IPS-20b (cell line): ENCODE measurements around the gene HPCAL1.

Experiments used
- H3K27ac ChIP-seq: one replicate; pipeline ENCODE4 v1.5.1; 2013; ENCODE audit warnings: low read length
- H3K27me3 ChIP-seq: 2 replicates; pipeline ENCODE4 v1.6.1; 2013; ENCODE audit warnings: mild to moderate bottlenecking, low read length, inconsistent platforms; ENCODE audit not compliant: insufficient read depth
- H3K36me3 ChIP-seq: 2 replicates; pipeline ENCODE4 v1.6.1; 2013; ENCODE audit warnings: low read depth, mild to moderate bottlenecking, inconsistent platforms, low read length, moderate library complexity; ENCODE audit not compliant: insufficient read depth
- H3K4me1 ChIP-seq: 2 replicates; pipeline ENCODE4 v1.6.1; 2013; ENCODE audit warnings: mild to moderate bottlenecking, control low read depth, inconsistent platforms, low read length, moderate library complexity; ENCODE audit not compliant: insufficient read depth
- H3K4me3 ChIP-seq: 2 replicates; pipeline ENCODE4 v1.5.1; 2013; ENCODE audit warnings: mild to moderate bottlenecking, low read length, inconsistent platforms
- H3K9ac ChIP-seq: 2 replicates; pipeline ENCODE4 v1.6.1; 2013; ENCODE audit warnings: low read depth, mild to moderate bottlenecking, inconsistent platforms, low read length, moderate library complexity
- H3K9me3 ChIP-seq: 2 replicates; pipeline ENCODE4 v1.6.1; 2013; ENCODE audit warnings: mild to moderate bottlenecking, low read depth, low read length, inconsistent platforms; ENCODE audit not compliant: insufficient read depth

Gene HPCAL1

DNA sequence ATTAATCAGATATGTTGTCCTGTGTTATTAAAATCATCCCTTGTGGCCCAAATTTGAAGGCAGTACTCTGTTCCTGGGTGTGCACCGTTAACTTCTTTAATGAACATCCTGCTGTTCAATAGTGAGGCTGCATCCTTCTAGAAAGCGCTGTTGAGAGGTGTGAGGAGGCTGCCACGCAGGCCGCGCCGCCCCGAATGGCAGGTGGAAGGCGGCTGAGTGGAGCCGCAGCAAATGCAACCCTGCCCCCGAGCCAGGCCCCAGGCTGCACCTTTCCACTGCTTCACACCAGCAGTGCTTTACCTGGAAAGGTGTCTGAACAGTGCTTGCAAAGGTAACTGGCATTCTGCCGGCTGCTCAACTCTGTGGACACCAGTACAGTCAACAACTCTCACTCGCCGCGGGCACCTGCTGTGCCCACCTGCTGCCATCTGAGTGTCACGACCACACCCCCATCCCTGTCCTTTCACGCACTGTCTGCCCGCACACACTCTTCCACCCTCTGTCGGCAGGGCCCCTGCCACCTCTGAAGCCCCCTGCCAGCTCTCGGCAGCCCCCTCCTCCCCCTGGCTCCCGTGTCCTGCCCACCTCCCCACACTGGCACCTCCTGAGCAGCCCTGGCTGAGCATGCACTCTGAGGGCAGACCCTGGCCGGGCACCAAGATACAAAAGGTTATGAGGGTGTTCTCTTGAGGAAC lies 74.5 kb downstream of the HPCAL1 start:
- Histone ChIP-seq H3K27me3 (no peaks in the 10 kb centered on the region), H3K4me3 (no peak overlapping the region), H3K9me3 (no peaks in the 10 kb centered on the region), H3K4me1 (peaks cover 13% of the 10 kb centered on the region; the same call in 1 of the 2 replicates), H3K9ac (no peak overlapping the region), H3K36me3 (no peaks in the 10 kb centered on the region), H3K27ac (no peak overlapping the region)

DNA sequence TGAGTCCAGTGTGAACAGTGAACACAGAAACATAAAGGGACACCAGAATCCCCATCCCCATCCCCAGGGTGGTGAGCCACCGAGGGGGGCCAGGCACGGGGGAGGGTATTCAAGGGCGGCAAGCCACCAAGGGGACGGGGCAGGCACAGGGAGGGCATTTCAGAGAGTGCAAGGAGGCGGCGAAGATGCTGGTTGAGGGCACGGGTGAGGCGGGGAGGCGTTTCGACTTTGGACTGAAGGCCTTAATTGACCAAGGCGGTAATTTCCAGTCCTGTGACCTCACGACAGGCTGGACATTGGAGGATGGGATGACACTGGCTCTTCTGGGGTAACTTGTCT lies 75.0 kb downstream of the HPCAL1 start:
- H3K27ac ChIP-seq = no peak overlapping the region

DNA sequence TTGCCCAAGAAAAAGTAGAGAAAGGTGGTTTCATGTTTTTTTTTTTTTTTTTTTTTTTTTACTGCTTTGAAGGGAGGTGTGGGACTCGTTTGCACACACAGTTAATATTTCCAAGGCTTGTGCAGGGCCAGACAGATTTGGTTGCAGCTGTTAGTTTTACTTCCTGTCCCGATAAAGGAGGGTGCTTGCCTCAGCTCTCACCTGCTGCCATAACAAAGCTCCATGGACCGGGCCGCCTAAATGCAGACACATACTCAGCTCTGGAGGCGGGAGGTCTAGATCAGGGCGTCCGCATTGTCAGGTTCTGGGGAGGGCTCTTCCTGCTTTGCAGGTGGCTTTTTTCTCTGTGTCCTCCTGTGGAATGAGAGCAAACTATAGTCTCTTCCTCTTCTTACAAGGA lies 75.5 kb downstream of the HPCAL1 start:
- no peaks in the 10 kb centered on the region for H3K27me3 ChIP-seq
- H3K9me3 ChIP-seq = no peaks in the 10 kb centered on the region
- no peak overlapping the region for H3K9ac ChIP-seq
- H3K4me3 ChIP-seq = no peak overlapping the region
- H3K36me3 ChIP-seq = no peaks in the 10 kb centered on the region
- H3K4me1 ChIP-seq = peaks cover 18% of the 10 kb centered on the region; the same call in 1 of the 2 replicates
- H3K27ac ChIP-seq = no peak overlapping the region

More for the DNA sequence above, 75.0 kb downstream of the HPCAL1 start:
- Histone ChIP-seq H3K27me3 (no peaks in the 10 kb centered on the region), H3K4me3 (no peak overlapping the region), H3K4me1 (peaks cover 18% of the 10 kb centered on the region; the same call in 1 of the 2 replicates), H3K9me3 (no peaks in the 10 kb centered on the region), H3K36me3 (no peaks in the 10 kb centered on the region), H3K9ac (no peak overlapping the region)

DNA sequence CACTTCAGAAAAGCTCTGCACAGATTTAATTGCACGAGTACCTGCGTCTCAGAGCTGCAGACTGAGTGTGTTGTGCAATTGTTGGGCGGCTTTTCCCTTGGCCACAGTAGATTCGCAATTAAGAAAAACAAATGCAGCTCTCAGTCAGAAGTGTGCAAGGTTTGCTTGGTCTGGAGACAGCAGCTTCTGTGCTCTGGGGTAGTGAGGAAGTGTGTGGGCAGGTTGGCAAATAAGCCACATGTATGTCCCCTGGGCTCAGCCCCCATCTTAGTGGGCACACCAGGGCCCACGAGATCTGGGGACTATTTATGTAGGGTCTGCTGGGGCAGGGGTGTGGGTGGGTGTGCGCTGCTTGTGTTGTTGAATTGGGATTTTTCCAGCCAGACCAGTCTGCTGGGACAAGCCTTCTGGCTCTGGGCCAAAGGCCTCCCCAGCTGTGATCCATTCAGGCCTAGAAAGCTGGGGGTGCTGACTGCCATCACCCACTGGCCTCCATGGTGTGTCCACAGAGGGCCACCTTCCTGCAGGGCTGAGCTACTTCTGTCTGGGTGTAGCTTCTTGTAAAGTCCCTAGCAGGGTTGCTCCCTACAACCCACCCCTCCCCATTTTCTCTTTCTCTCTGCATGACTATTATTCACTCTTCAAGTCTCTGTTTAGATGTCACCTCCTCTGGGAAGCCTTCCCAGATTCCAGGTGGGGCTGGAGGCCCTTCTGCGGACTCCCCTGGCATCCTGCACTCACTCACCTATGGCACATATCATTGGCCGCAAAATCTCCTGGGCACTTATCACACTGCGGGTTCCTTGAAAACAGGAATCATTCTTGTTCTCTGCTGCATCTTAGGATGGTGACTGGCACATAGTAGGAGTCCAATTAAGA lies 77.6 kb downstream of the HPCAL1 start:
- no peak overlapping the region for H3K4me3 ChIP-seq
- peaks cover 17% of the 10 kb centered on the region; the same call in 1 of the 2 replicates for H3K4me1 ChIP-seq
- H3K9ac ChIP-seq = no peak overlapping the region
- no peak overlapping the region for H3K27ac ChIP-seq
- H3K36me3 ChIP-seq = no peaks in the 10 kb centered on the region
- no peaks in the 10 kb centered on the region for H3K9me3 ChIP-seq
- H3K27me3 ChIP-seq = no peaks in the 10 kb centered on the region

DNA sequence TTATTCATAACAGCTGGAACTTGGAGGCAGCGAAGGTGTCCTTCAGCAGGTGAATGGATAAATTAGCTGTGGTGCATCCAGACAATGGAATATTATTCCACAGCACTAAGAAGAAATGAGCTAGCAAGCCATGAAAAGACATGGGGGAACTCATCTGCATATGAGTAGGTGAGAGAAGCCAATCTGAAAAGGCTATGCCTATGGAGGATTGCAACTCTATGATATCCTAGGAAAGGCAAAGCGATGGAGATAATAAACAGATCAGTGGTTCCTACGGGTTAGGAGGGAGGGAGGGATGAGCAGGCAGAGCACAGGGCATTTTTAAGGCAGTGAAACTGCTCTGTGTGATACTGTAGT lies 79.3 kb downstream of the HPCAL1 start:
- no peaks in the 10 kb centered on the region for H3K27me3 ChIP-seq
- peaks cover 10% of the 10 kb centered on the region; the same call in 1 of the 2 replicates for H3K4me1 ChIP-seq
- H3K9me3 ChIP-seq = no peaks in the 10 kb centered on the region
- no peaks in the 10 kb centered on the region for H3K36me3 ChIP-seq
- peak overlapping the region; percentile 17; the same call in 1 of the 2 replicates for H3K4me3 ChIP-seq
- no peak overlapping the region for H3K27ac ChIP-seq
- no peak overlapping the region for H3K9ac ChIP-seq

DNA sequence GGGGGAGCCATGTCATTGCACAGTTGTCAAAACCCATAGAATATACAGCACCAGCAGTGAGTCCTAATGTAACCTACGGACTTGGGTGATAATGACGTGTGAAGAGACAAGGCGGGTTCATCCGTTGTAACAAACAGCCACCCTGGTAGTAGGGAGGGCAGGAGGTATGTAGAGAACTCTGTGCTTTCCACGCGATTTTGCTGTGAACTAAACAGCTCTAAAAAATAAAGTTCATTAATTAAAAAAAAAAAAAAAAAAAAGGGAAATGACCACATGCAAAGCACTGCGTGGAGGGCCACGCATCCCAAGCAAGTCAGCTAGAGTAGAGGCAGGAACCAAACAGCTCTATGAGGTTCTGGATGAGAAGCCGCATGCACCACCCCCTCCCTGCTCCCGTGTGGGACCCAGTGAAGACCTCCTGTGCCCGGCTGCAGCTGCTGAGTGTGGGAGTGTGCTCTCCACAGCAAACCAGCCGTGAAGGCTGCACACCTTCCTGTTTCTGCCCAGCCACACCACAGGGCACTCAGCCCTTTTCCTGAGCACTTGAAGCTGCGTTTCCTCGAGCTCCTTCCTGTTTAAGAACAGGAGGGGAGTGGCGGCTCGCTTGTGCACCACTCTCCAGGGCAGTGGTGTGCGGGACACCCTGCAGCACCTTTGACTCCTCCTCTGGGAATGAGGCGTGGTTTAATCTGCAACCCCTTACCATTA lies 79.8 kb downstream of the HPCAL1 start:
- Histone ChIP-seq H3K9me3 (no peaks in the 10 kb centered on the region), H3K27ac (no peak overlapping the region), H3K36me3 (no peaks in the 10 kb centered on the region), H3K27me3 (no peaks in the 10 kb centered on the region), H3K9ac (no peak overlapping the region), H3K4me3 (peak overlapping the region; percentile 17; the same call in 1 of the 2 replicates), H3K4me1 (peaks cover 10% of the 10 kb centered on the region; the same call in 1 of the 2 replicates)

DNA sequence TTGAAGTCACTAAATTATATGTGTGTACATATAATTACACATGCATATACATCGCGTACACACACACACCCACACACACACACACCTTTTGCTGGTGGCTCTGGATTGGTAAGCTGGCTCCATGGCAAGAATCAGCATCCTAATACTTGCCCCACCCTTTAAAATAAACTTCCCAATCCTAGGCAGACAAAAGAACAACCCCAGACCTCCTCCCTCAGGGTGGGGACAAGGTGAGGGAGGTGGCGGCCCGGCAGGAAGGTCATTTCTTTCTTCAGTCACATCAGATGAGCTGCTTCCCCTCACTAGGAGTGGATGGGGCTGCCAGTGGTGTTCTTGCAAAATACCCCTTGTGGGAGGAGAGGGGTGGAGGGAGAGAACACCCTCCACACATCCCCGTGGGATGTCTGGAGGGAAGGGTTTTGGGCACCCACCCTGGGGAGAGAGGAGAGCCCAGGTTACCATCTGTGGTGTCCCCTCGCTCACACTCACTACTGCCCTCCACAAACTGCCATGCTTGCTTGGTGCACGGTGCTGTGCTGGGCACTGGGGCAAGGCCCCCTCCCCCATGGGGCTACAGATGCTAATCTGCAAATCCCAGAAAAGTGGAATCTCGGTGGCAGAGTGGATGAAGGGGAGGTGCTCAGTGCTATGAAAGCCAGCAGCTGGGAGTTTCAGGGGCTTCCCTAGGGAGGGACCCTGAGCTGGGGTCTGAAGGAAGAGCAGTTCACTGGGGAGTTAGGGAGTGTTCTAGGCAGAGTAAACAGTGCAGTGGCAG lies 81.4 kb downstream of the HPCAL1 start:
- H3K4me1 ChIP-seq = peaks cover 10% of the 10 kb centered on the region; the same call in 1 of the 2 replicates
- no peak overlapping the region for H3K9ac ChIP-seq
- no peak overlapping the region for H3K27ac ChIP-seq

GRCh38 chr2:10385501-10385900 lies 82.8 kb downstream of the HPCAL1 start:
- H3K36me3 ChIP-seq = no peaks in the 10 kb centered on the region
- H3K9me3 ChIP-seq = no peaks in the 10 kb centered on the region
- no peaks in the 10 kb centered on the region for H3K27me3 ChIP-seq
- peaks cover 10% of the 10 kb centered on the region; the same call in 1 of the 2 replicates for H3K4me1 ChIP-seq
- H3K9ac ChIP-seq = no peak overlapping the region
- no peak overlapping the region for H3K27ac ChIP-seq
- H3K4me3 ChIP-seq = no peak overlapping the region

More for the DNA sequence above, 81.4 kb downstream of the HPCAL1 start:
- no peaks in the 10 kb centered on the region for H3K36me3 ChIP-seq
- H3K9me3 ChIP-seq = no peaks in the 10 kb centered on the region
- H3K27me3 ChIP-seq = no peaks in the 10 kb centered on the region
- no peak overlapping the region for H3K4me3 ChIP-seq

- H3K9me3 ChIP-seq = no peaks in the 10 kb centered on the region
- no peak overlapping the region for H3K4me3 ChIP-seq
- H3K9ac ChIP-seq = no peak overlapping the region
- H3K27ac ChIP-seq = no peak overlapping the region
- H3K36me3 ChIP-seq = no peaks in the 10 kb centered on the region
- H3K27me3 ChIP-seq = no peaks in the 10 kb centered on the region
- H3K4me1 ChIP-seq = peaks cover 10% of the 10 kb centered on the region; the same call in 1 of the 2 replicates
These were observed 83.4 kb downstream of the HPCAL1 start for GRCh38 chr2:10385933-10386773.

- Histone ChIP-seq H3K9ac (no peak overlapping the region), H3K27ac (no peak overlapping the region), H3K9me3 (no peaks in the 10 kb centered on the region), H3K36me3 (no peaks in the 10 kb centered on the region), H3K4me3 (no peak overlapping the region), H3K27me3 (no peaks in the 10 kb centered on the region), H3K4me1 (peaks cover 6% of the 10 kb centered on the region; the same call in 1 of the 2 replicates)
These were observed 84.3 kb downstream of the HPCAL1 start for GRCh38 chr2:10387033-10387432.
